ENCODE data around the gene DYSF. TPM values are rescaled to one million over a fixed set of nuclear protein-coding genes. Genes with fewer than 3 reads are reported as not detected.

DYSF gene
- total RNA-seq, 1 experiment from 2014 or later = 0.89 TPM

GRCh38 chr2:71449343-71449742 is 4.0 kb upstream of the DYSF start:
- intact Hi-C loops (cut with micrococcal nuclease) = no loop called here
- Histone ChIP-seq H3K27ac (ENCODE audit: low read depth, low read length) (no peak overlapping the region), H4K20me1 (ENCODE audit: insufficient read depth) (no peaks in the 10 kb centered on the region), H3K4me3 (replicated peaks in 1 of 2; ENCODE audit: low read depth in 1 of 2, low read length in 2 of 2) (no peak overlapping the region), H3K9me2 (ENCODE audit: insufficient read depth) (no peaks in the 10 kb centered on the region), H3K9ac (ENCODE audit: low read length) (no peak overlapping the region), H3K4me2 (ENCODE audit: low read length) (no peak overlapping the region), H3K4me1 (ENCODE audit: control insufficient read depth in 1 of 2, insufficient read depth in 2 of 2, low read length in 2 of 2) (peaks cover 5 to 10% of the 10 kb centered on the region in 2 experiments; a peak in 3 of 4 replicates), H3K79me2 (ENCODE audit: insufficient read depth, low read length) (no peaks in the 10 kb centered on the region), H3K36me3 (ENCODE audit: control insufficient read depth in 1 of 2, insufficient read depth in 2 of 2, low read length in 2 of 2) (no peaks in the 10 kb centered on the region), H3K9me3 (ENCODE audit: control insufficient read depth in 1 of 2, insufficient read depth in 1 of 2, low read depth in 1 of 2, low read length in 2 of 2) (no peaks in the 10 kb centered on the region), H3K27me3 (ENCODE audit: insufficient read depth, low read length) (no peaks in the 10 kb centered on the region), H2AFZ (ENCODE audit: low read depth, low read length, poor library complexity, severe bottlenecking) (no peak overlapping the region)
- RAD21 ChIA-PET (ENCODE audit: low non-redundant PET in 1 of 2, low total read pairs in 2 of 2, uncharacterized antibody in 2 of 2, unreplicated experiment in 2 of 2) = no interaction called here
- CTCF ChIA-PET = no interaction called here
- TF ChIP-seq, protein P1, sequence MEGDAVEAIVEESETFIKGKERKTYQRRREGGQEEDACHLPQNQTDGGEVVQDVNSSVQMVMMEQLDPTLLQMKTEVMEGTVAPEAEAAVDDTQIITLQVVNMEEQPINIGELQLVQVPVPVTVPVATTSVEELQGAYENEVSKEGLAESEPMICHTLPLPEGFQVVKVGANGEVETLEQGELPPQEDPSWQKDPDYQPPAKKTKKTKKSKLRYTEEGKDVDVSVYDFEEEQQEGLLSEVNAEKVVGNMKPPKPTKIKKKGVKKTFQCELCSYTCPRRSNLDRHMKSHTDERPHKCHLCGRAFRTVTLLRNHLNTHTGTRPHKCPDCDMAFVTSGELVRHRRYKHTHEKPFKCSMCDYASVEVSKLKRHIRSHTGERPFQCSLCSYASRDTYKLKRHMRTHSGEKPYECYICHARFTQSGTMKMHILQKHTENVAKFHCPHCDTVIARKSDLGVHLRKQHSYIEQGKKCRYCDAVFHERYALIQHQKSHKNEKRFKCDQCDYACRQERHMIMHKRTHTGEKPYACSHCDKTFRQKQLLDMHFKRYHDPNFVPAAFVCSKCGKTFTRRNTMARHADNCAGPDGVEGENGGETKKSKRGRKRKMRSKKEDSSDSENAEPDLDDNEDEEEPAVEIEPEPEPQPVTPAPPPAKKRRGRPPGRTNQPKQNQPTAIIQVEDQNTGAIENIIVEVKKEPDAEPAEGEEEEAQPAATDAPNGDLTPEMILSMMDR (IDR thresholded peaks at IDR 0.05 in 2 of 3, conservative IDR thresholded peaks at IDR 0.05 in 1 of 3; ENCODE audit: borderline replicate concordance in 1 of 3, insufficient read depth in 1 of 3, low read depth in 2 of 3, low read length in 2 of 3) = no peak
- TF ChIP-seq SRF (IDR thresholded peaks at IDR 0.05; ENCODE audit: low read depth) = no peak
- no peak for TF ChIP-seq ZFX (IDR thresholded peaks at IDR 0.05)
- TF ChIP-seq FOSL1 (IDR thresholded peaks at IDR 0.05; ENCODE audit: low read depth) = no peak
- TF ChIP-seq CBX3 (IDR thresholded peaks at IDR 0.05; ENCODE audit: low read depth) = no peak
- POLR2A ChIA-PET = no interaction called here
- no peak for DNase-seq (ENCODE audit: low read depth, low spot score)
- no peak for ATAC-seq
- no TSS peak for BruUV-seq (replicated peaks)

DNA sequence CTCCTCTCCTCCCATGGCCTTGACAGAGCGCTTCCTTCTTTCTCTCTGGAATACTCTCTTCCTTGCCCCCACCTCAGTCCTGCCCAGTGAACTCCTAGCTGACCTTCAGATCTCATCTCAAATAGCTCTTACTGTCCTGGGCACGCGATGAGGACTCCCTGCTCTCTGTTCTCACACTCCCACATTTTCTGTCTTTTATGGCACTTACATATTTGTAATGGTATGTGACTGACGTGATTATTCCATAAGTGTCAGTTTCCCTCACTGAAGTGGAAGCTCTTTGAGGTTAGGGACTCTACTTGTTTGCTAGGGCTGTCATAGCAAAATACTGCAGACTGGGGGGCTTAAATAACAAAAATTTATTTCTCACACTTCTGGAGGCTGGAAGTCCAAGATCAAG is 1.7 kb upstream of the DYSF start:
- H3K9ac ChIP-seq (ENCODE audit: low read length) = no peak overlapping the region
- no peaks in the 10 kb centered on the region for H3K9me3 ChIP-seq (ENCODE audit: control insufficient read depth in 1 of 2, insufficient read depth in 1 of 2, low read depth in 1 of 2, low read length in 2 of 2)
- H3K9me2 ChIP-seq (ENCODE audit: insufficient read depth) = no peaks in the 10 kb centered on the region
- no peak overlapping the region for H3K4me3 ChIP-seq (replicated peaks in 1 of 2; ENCODE audit: low read depth in 1 of 2, low read length in 2 of 2)
- H3K4me1 ChIP-seq (ENCODE audit: control insufficient read depth in 1 of 2, insufficient read depth in 2 of 2, low read length in 2 of 2) = peaks cover 5 to 10% of the 10 kb centered on the region in 2 experiments; a peak in 3 of 4 replicates
- DNase-seq (ENCODE audit: low read depth, low spot score) (no peak), ATAC-seq (no peak)
- H3K27me3 ChIP-seq (ENCODE audit: insufficient read depth, low read length) = no peaks in the 10 kb centered on the region
- H2AFZ ChIP-seq (ENCODE audit: low read depth, low read length, poor library complexity, severe bottlenecking) = no peak overlapping the region
- ChIA-PET RAD21 (ENCODE audit: low non-redundant PET in 1 of 2, low total read pairs in 2 of 2, uncharacterized antibody in 2 of 2, unreplicated experiment in 2 of 2) (no interaction called here), POLR2A (no interaction called here), CTCF (interaction anchor here (2.4 kb wide), 1 partner anchor 9 kb away, joined by 8 read pairs; no protein-coding TSS in a partner anchor)
- H3K27ac ChIP-seq (ENCODE audit: low read depth, low read length) = no peak overlapping the region
- H4K20me1 ChIP-seq (ENCODE audit: insufficient read depth) = no peaks in the 10 kb centered on the region
- no TSS peak for BruUV-seq (replicated peaks)
- intact Hi-C loops (cut with micrococcal nuclease) = no loop called here
- no peaks in the 10 kb centered on the region for H3K79me2 ChIP-seq (ENCODE audit: insufficient read depth, low read length)
- TF ChIP-seq ELF1 (IDR thresholded peaks at IDR 0.05; ENCODE audit: borderline replicate concordance, low read depth) = no peak
- TF ChIP-seq, protein P2, sequence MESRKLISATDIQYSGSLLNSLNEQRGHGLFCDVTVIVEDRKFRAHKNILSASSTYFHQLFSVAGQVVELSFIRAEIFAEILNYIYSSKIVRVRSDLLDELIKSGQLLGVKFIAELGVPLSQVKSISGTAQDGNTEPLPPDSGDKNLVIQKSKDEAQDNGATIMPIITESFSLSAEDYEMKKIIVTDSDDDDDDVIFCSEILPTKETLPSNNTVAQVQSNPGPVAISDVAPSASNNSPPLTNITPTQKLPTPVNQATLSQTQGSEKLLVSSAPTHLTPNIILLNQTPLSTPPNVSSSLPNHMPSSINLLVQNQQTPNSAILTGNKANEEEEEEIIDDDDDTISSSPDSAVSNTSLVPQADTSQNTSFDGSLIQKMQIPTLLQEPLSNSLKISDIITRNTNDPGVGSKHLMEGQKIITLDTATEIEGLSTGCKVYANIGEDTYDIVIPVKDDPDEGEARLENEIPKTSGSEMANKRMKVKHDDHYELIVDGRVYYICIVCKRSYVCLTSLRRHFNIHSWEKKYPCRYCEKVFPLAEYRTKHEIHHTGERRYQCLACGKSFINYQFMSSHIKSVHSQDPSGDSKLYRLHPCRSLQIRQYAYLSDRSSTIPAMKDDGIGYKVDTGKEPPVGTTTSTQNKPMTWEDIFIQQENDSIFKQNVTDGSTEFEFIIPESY (IDR thresholded peaks at IDR 0.05; ENCODE audit: extremely low read depth, insufficient replicate concordance, low read length) = no peak
- TF ChIP-seq EGR1 (IDR thresholded peaks at IDR 0.05; ENCODE audit: low read depth) = no peak
- TF ChIP-seq CBX3 (IDR thresholded peaks at IDR 0.05; ENCODE audit: low read depth) = no peak
- no peaks in the 10 kb centered on the region for H3K36me3 ChIP-seq (ENCODE audit: control insufficient read depth in 1 of 2, insufficient read depth in 2 of 2, low read length in 2 of 2)
- H3K4me2 ChIP-seq (ENCODE audit: low read length) = no peak overlapping the region
